GM21576 (cell line): ENCODE results near the gene FAM3B.
A peak's percentile ranks its signal among the peaks of the same experiment; 100 is the strongest.

ENCODE experiments used
- ATAC-seq: cut with Tn5 transposase; IDR thresholded peaks from one replicate; pipeline ENCODE4 v1.9.1; 2021; ENCODE audit warnings: mild to moderate bottlenecking, moderate library complexity; ENCODE audit not compliant: unreplicated experiment

FAM3B gene

GRCh38 chr21:41367945-41368734, 51.5 kb downstream of the FAM3B start:
- ATAC-seq, result peak; percentile 67

- no peak for ATAC-seq
Measured at GRCh38 chr21:41368735-41369104, 52.1 kb downstream of the FAM3B start.

- ATAC-seq, result peak; percentile 30
Measured at GRCh38 chr21:41369105-41369919, 52.7 kb downstream of the FAM3B start.

GRCh38 chr21:41369920-41370839, 53.6 kb downstream of the FAM3B start:
- ATAC-seq, result no peak

- ATAC-seq, result no peak
Measured at GRCh38 chr21:41370840-41371684, 54.5 kb downstream of the FAM3B start.

GRCh38 chr21:41371685-41372030, 55.1 kb downstream of the FAM3B start:
- no peak for ATAC-seq

- no peak for ATAC-seq
Measured at GRCh38 chr21:41373253-41373652, 56.7 kb downstream of the FAM3B start.

GRCh38 chr21:41373763-41374162, 57.2 kb downstream of the FAM3B start:
- ATAC-seq, result no peak

- ATAC-seq, result no peak
Measured at GRCh38 chr21:41374177-41374712, 57.6 kb downstream of the FAM3B start.

- no peak for ATAC-seq
Measured at GRCh38 chr21:41374867-41375533, 58.4 kb downstream of the FAM3B start.

GRCh38 chr21:41375875-41376274, 59.3 kb downstream of the FAM3B start:
- ATAC-seq, result no peak

GRCh38 chr21:41377715-41378114, 61.1 kb downstream of the FAM3B start:
- no peak for ATAC-seq

- no peak for ATAC-seq
Measured at GRCh38 chr21:41378849-41379248, 62.2 kb downstream of the FAM3B start.

- no peak for ATAC-seq
Measured at GRCh38 chr21:41379901-41380300, 63.3 kb downstream of the FAM3B start.

- no peak for ATAC-seq
Measured at GRCh38 chr21:41381731-41382130, 65.1 kb downstream of the FAM3B start.

GRCh38 chr21:41387042-41387819, 70.6 kb downstream of the FAM3B start:
- no peak for ATAC-seq

GRCh38 chr21:41387824-41388223, 71.2 kb downstream of the FAM3B start:
- ATAC-seq, result no peak

GRCh38 chr21:41388259-41388658, 71.7 kb downstream of the FAM3B start:
- ATAC-seq, result no peak
